ENCODE measurements around the gene PTGES2. TPM values are rescaled to one million over a fixed set of nuclear protein-coding genes. Genes with fewer than 3 reads are reported as not detected.
"Not testable (repeated sequence)": the region's sequence is repeated elsewhere in the genome, so short reads cannot be mapped to it uniquely, and the experiment has no call there.

The PTGES2 gene
- total RNA-seq, 2 experiments from 2014 or later = 51.0 to 56.4 TPM

DNA sequence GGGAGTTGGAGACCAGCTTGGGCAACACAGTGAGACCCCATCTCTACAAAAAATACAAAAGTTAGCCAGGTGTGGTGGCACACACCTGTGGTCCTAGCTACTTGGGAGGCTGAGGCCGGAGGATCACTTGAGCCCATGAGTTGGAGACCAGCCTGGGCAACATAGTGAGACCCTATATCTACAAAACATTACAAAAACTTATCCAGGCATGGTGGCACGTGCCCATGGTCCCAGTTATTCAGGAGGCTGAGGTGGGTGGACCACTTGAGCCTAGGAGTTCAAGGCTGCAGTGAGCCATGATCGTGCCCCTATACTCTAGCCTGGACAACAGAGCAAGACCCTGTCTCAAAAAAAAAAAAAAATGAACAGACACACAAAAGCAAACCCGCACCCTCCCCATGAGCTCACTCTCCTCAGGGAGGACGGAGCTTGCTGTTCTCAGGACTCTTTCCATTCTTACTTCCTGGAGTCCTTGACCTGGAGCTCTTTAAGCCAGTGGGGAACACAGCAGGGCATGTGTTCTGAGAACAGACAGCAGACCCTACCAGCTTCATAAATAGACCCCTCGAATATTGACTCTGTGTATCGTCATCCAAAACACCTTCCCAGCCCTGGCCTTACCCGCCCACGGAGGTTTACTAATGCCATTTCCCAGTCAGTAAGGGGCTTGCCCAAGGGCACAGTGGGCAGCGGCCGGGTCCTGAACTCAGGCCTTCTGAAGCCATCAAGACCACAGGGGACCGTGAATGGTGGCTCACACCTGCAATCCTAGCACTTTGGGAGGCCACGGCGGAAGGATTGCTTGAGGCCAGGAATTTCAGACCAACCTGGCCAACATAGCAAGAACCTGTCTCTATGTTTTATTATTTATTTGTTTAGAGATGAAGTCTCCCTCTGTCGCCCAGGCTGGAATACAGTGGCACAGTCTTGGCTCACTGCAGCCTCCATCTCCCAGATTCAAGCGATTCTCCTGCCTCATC lies 11.1 kb downstream of the PTGES2 start:
- CTCF ChIA-PET = interaction anchor here (0.7 to 3.6 kb wide), 18 partner anchors 8 to 245 kb away, joined by 3 to 24 read pairs (median 4); no protein-coding TSS in a partner anchor
- Mint-ChIP-seq H3K4me1 (peaks cover 5% of the 10 kb centered on the region), H3K9me3 (ENCODE audit: low read depth) (no peaks in the 10 kb centered on the region), H3K4me3 (no peak overlapping the region), H3K27me3 (no peaks in the 10 kb centered on the region), H3K36me3 (peaks cover 4% of the 10 kb centered on the region), H3K27ac (no peak overlapping the region)
- no peak for ATAC-seq
- no peak for DNase-seq

GRCh38 chr9:128115187-128116103 lies 12.1 kb downstream of the PTGES2 start:
- no peak overlapping the region for H3K27ac Mint-ChIP-seq
- no peak for ATAC-seq

GRCh38 chr9:128114326-128115186 lies 13.0 kb downstream of the PTGES2 start:
- peaks cover 8% of the 10 kb centered on the region for H3K36me3 Mint-ChIP-seq
- no peaks in the 10 kb centered on the region for H3K27me3 Mint-ChIP-seq
- DNase-seq (no peak), ATAC-seq (no peak)
- H3K4me3 Mint-ChIP-seq = no peak overlapping the region
- CTCF ChIA-PET = interaction anchor here (1.0 to 2.1 kb wide), 7 partner anchors 10 to 247 kb away, joined by 3 to 7 read pairs (median 4); no protein-coding TSS in a partner anchor
- no peak overlapping the region for H3K27ac Mint-ChIP-seq
- peaks cover 5% of the 10 kb centered on the region for H3K4me1 Mint-ChIP-seq
- H3K9me3 Mint-ChIP-seq (ENCODE audit: low read depth) = no peaks in the 10 kb centered on the region

More at GRCh38 chr9:128115187-128116103, 12.1 kb downstream of the PTGES2 start:
- DNase-seq = no peak
- H3K4me1 Mint-ChIP-seq = peaks cover 5% of the 10 kb centered on the region
- H3K27me3 Mint-ChIP-seq = no peaks in the 10 kb centered on the region
- peaks cover 7% of the 10 kb centered on the region for H3K36me3 Mint-ChIP-seq
- no peaks in the 10 kb centered on the region for H3K9me3 Mint-ChIP-seq (ENCODE audit: low read depth)
- CTCF ChIA-PET = interaction anchor here (0.8 to 3.6 kb wide), 14 partner anchors 10 to 246 kb away, joined by 3 to 24 read pairs (median 4); no protein-coding TSS in a partner anchor
- H3K4me3 Mint-ChIP-seq = no peak overlapping the region

DNA sequence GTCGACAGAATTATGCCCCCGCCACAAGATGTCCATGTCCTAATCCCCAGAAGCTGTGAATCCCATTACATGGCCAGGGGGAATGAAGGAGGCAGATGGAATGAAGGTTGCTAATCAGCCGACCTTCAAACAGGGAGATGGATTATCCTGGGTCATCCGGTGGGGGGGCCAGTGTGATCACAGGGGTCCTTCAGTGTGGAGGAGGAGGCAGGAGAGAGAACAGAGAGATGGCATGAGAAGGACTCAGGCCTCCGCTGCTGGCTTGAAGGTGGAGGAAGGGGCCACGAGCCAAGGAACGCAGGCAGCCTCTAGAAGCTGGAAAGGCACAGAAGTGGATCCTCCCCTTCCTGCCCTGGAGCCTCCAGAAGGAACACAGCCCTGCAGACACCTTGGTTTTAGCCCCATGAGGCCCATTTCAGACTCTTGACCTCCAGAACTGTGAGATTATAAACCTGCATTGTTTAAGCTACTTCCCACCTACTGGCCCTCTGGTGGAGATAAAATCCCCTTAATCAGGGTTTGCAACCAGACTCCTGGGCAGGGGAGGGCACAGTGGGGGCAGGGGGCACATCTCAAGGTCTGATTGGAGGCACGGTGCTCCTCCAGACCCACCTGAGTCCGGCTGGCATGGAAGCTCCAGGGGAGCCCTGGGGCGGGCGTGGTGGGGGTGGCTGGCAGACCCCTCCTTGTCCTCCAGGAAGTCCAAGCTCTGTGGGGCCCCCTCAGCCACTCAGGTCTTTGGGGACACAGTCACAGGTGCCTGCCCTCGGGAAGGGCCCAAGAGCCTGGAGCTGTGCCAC lies 13.8 kb downstream of the PTGES2 start:
- Mint-ChIP-seq H3K4me1 (peaks cover 5% of the 10 kb centered on the region), H3K9me3 (ENCODE audit: low read depth) (no peaks in the 10 kb centered on the region), H3K4me3 (no peak overlapping the region), H3K36me3 (peaks cover 10% of the 10 kb centered on the region), H3K27ac (no peak overlapping the region), H3K27me3 (no peaks in the 10 kb centered on the region)
- CTCF ChIA-PET = interaction anchor here (0.9 to 2.1 kb wide), 6 partner anchors 9 to 170 kb away, joined by 3 to 7 read pairs (median 3); no protein-coding TSS in a partner anchor
- ATAC-seq = no peak
- DNase-seq = no peak

- H3K27ac Mint-ChIP-seq; ATAC-seq; H3K4me3 Mint-ChIP-seq; H3K4me1 Mint-ChIP-seq; H3K27me3 Mint-ChIP-seq; CTCF ChIA-PET; DNase-seq; H3K9me3 Mint-ChIP-seq (ENCODE audit: low read depth): not testable (repeated sequence)
- H3K36me3 Mint-ChIP-seq = peaks cover 15% of the 10 kb centered on the region
Observed at GRCh38 chr9:128111726-128112125, 15.8 kb downstream of the PTGES2 start.

- Mint-ChIP-seq H3K4me1 (no peaks in the 10 kb centered on the region), H3K9me3 (ENCODE audit: low read depth) (no peaks in the 10 kb centered on the region), H3K27me3 (no peaks in the 10 kb centered on the region), H3K36me3 (peaks cover 22% of the 10 kb centered on the region), H3K27ac (no peak overlapping the region), H3K4me3 (no peak overlapping the region)
- DNase-seq (no peak), ATAC-seq (no peak)
- CTCF ChIA-PET = interaction anchor here (1.1 to 1.8 kb wide), 3 partner anchors 8 to 10 kb away, joined by 3 to 19 read pairs (median 4); no protein-coding TSS in a partner anchor
Observed at GRCh38 chr9:128109050-128109709, 18.3 kb downstream of the PTGES2 start.

- peaks cover 27% of the 10 kb centered on the region for H3K36me3 Mint-ChIP-seq
Observed at GRCh38 chr9:128108269-128109049, 19.1 kb downstream of the PTGES2 start.

DNA sequence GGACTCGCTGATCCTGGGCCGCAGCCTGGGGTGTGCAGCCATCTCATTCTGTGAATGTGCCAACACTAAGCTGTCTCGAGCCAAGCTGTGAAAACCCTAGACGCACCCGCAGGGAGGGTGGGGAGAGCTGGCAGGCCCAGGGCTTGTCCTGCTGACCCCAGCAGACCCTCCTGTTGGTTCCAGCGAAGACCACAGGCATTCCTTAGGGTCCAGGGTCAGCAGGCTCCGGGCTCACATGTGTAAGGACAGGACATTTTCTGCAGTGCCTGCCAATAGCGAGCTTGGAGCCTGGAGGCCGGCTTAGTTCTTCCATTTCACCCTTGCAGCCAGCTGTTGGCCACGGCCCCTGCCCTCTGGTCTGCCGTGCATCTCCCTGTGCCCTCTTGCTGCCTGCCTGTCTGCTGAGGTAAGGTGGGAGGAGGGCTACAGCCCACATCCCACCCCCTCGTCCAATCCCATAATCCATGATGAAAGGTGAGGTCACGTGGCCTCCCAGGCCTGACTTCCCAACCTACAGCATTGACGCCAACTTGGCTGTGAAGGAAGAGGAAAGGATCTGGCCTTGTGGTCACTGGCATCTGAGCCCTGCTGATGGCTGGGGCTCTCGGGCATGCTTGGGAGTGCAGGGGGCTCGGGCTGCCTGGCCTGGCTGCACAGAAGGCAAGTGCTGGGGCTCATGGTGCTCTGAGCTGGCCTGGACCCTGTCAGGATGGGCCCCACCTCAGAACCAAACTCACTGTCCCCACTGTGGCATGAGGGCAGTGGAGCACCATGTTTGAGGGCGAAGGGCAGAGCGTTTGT lies 19.9 kb downstream of the PTGES2 start:
- CTCF ChIA-PET = interaction anchor here (1.1 to 1.8 kb wide), 3 partner anchors 10 to 72 kb away, joined by 3 to 19 read pairs (median 4); no protein-coding TSS in a partner anchor
- peaks cover 28% of the 10 kb centered on the region for H3K36me3 Mint-ChIP-seq

More at GRCh38 chr9:128108269-128109049, 19.1 kb downstream of the PTGES2 start:
- CTCF ChIA-PET = interaction anchor here (1.1 to 1.8 kb wide), 2 partner anchors 9 to 73 kb away, joined by 4 to 19 read pairs; no protein-coding TSS in a partner anchor
- Mint-ChIP-seq H3K27ac (no peak overlapping the region), H3K4me3 (no peak overlapping the region), H3K9me3 (ENCODE audit: low read depth) (no peaks in the 10 kb centered on the region), H3K27me3 (no peaks in the 10 kb centered on the region), H3K4me1 (peaks cover 1% of the 10 kb centered on the region)
- no peak for DNase-seq
- ATAC-seq = no peak

GRCh38 chr9:128106940-128107467 lies 20.5 kb downstream of the PTGES2 start:
- DNase-seq = no peak
- Mint-ChIP-seq H3K4me1 (peaks cover 9% of the 10 kb centered on the region), H3K9me3 (ENCODE audit: low read depth) (no peaks in the 10 kb centered on the region), H3K36me3 (peaks cover 33% of the 10 kb centered on the region), H3K27ac (no peak overlapping the region), H3K27me3 (no peaks in the 10 kb centered on the region), H3K4me3 (no peak overlapping the region)
- ATAC-seq = no peak
- CTCF ChIA-PET = interaction anchor here (1.5 to 1.8 kb wide), 2 partner anchors 10 to 14 kb away, joined by 3 to 19 read pairs; no protein-coding TSS in a partner anchor

More for the DNA sequence above, 19.9 kb downstream of the PTGES2 start:
- no peaks in the 10 kb centered on the region for H3K9me3 Mint-ChIP-seq (ENCODE audit: low read depth)
- DNase-seq (no peak), ATAC-seq (no peak)
- no peak overlapping the region for H3K4me3 Mint-ChIP-seq
- H3K27ac Mint-ChIP-seq = no peak overlapping the region
- H3K4me1 Mint-ChIP-seq = peaks cover 7% of the 10 kb centered on the region
- no peaks in the 10 kb centered on the region for H3K27me3 Mint-ChIP-seq
